ENCODE measurements around the gene GMFB. TPM values are rescaled to one million over a fixed set of nuclear protein-coding genes. Genes with fewer than 3 reads are reported as not detected.

GMFB gene
- total and polyA plus RNA-seq, 9 of the 15 experiments (the other 6 are each of a cell fraction or from before 2014, with no cell fraction given), result 14.0 to 31.7 (median 20.5) TPM

GRCh38 chr14:54453252-54453651, 35.5 kb downstream of the GMFB start (continued):
- no peak for TF ChIP-seq MYBL2 (IDR thresholded peaks at IDR 0.05; ENCODE audit: low read depth)
- no peak for TF ChIP-seq MYBL2 (CRISPR knock-in tag; IDR thresholded peaks at IDR 0.05; ENCODE audit: borderline replicate concordance)

GRCh38 chr14:54451961-54452360, 36.8 kb downstream of the GMFB start:
- Histone ChIP-seq H4K20me1 (replicated peaks; ENCODE audit: control insufficient read depth, insufficient read depth, low read length) (no peaks in the 10 kb centered on the region), H2AFZ (ENCODE audit: low read depth, low read length) (no peak overlapping the region), H3K9me3 (replicated peaks; ENCODE audit: control insufficient read depth, insufficient read depth, low read depth, low read length) (no peaks in the 10 kb centered on the region), H3K4me1 (replicated peaks in 1 of 2; ENCODE audit: control insufficient read depth in 2 of 2, insufficient read depth in 2 of 2, low read length in 2 of 2) (no peaks in the 10 kb centered on the region), H3K27me3 (ENCODE audit: control insufficient read depth in 2 of 2, insufficient read depth in 2 of 2, low read length in 2 of 2) (no peaks in the 10 kb centered on the region), H3K9ac (ENCODE audit: insufficient read depth in 1 of 2, low read depth in 2 of 2, low read length in 2 of 2) (no peak overlapping the region), H3K4me3 (no peak overlapping the region), H3K27ac (ENCODE audit: extremely low read depth, low read depth, low read length) (no peak overlapping the region), H3K36me3 (ENCODE audit: control insufficient read depth, insufficient read depth, low read length) (no peaks in the 10 kb centered on the region), H3K79me2 (ENCODE audit: control insufficient read depth, insufficient read depth, low read length) (no peaks in the 10 kb centered on the region), H3K9me1 (ENCODE audit: control insufficient read depth, insufficient read depth, low read length) (no peaks in the 10 kb centered on the region), H3K4me2 (ENCODE audit: insufficient read depth, low read length) (no peak overlapping the region)
- no peak for FAIRE-seq
- intact Hi-C loops (cut with micrococcal nuclease), result no loop called here
- DNase-seq (ENCODE audit: extremely low read depth in 1 of 4, low spot score in 3 of 4), result no peak
- BruUV-seq (replicated peaks), result no TSS peak
- in situ Hi-C loops (cut with MboI), result no loop called here
- ChIA-PET POLR2A (interaction anchor here (1.6 kb wide), 1 partner anchor 10 kb away, joined by 3 read pairs; no protein-coding TSS in a partner anchor), CTCF (ENCODE audit: low intra/inter-chr PET ratio) (no interaction called here)
- ATAC-seq, result no peak
- WGBS (ENCODE audit: insufficient coverage, low coverage, missing lambda C conversion rate), result 30% methylated on average over 3 of the region's 3 CpGs
- no peak for TF ChIP-seq ZNF3 (CRISPR knock-in tag; IDR thresholded peaks at IDR 0.05)
- no peak for TF ChIP-seq ZEB2 (IDR thresholded peaks at IDR 0.05)

GRCh38 chr14:54451121-54451601, 37.6 kb downstream of the GMFB start:
- CTCF ChIA-PET (ENCODE audit: low intra/inter-chr PET ratio), result no interaction called here
- POLR2A ChIA-PET, result interaction anchor here (0.5 kb wide), 1 partner anchor 28 kb away, joined by 3 read pairs; no protein-coding TSS in a partner anchor
- no TSS peak for BruUV-seq (replicated peaks)

More at GRCh38 chr14:54451121-54451601, 37.6 kb downstream of the GMFB start:
- H3K27me3 ChIP-seq (ENCODE audit: control insufficient read depth in 2 of 2, insufficient read depth in 2 of 2, low read length in 2 of 2), result no peaks in the 10 kb centered on the region
- in situ Hi-C loops (cut with MboI) (no loop called here), intact Hi-C loops (cut with micrococcal nuclease) (no loop called here)
- H3K9me1 ChIP-seq (ENCODE audit: control insufficient read depth, insufficient read depth, low read length), result no peaks in the 10 kb centered on the region
- H3K79me2 ChIP-seq (ENCODE audit: control insufficient read depth, insufficient read depth, low read length), result no peaks in the 10 kb centered on the region
- H3K4me2 ChIP-seq (ENCODE audit: insufficient read depth, low read length), result no peak overlapping the region
- ATAC-seq, result no peak; the same call in 2 of the 3 replicates
- H2AFZ ChIP-seq (ENCODE audit: low read depth, low read length), result no peak overlapping the region
- H3K36me3 ChIP-seq (ENCODE audit: control insufficient read depth, insufficient read depth, low read length), result no peaks in the 10 kb centered on the region
- peaks cover 0 to 3% of the 10 kb centered on the region in 2 experiments; a peak in 2 of 5 replicates for H3K4me1 ChIP-seq (replicated peaks in 1 of 2; ENCODE audit: control insufficient read depth in 2 of 2, insufficient read depth in 2 of 2, low read length in 2 of 2)
- H3K9ac ChIP-seq (ENCODE audit: insufficient read depth in 1 of 2, low read depth in 2 of 2, low read length in 2 of 2), result no peak overlapping the region
- DNase-seq (ENCODE audit: extremely low read depth in 1 of 4, low spot score in 3 of 4), result no peak
- H4K20me1 ChIP-seq (replicated peaks; ENCODE audit: control insufficient read depth, insufficient read depth, low read length), result no peaks in the 10 kb centered on the region
- no peaks in the 10 kb centered on the region for H3K9me3 ChIP-seq (replicated peaks; ENCODE audit: control insufficient read depth, insufficient read depth, low read depth, low read length)
- H3K4me3 ChIP-seq, result no peak overlapping the region
- WGBS (ENCODE audit: insufficient coverage, low coverage, missing lambda C conversion rate), result 46% methylated on average over 7 of the region's 7 CpGs
- no peak for FAIRE-seq
- no peak overlapping the region for H3K27ac ChIP-seq (ENCODE audit: extremely low read depth, low read depth, low read length)
- TF ChIP-seq U2AF1 (optimal IDR thresholded peaks at IDR 0.05; ENCODE audit: low read depth, low read length) (no peak), PKNOX1 (IDR thresholded peaks at IDR 0.05) (peak; percentile 74), CTBP1 (IDR thresholded peaks at IDR 0.05; ENCODE audit: borderline replicate concordance) (no peak)
